Measurements from ENCODE around the gene ACAD9.

ACAD9 gene

GRCh38 chr3:128902426-128902825, 23.0 kb downstream of the ACAD9 start:
- TF ChIP-seq CTCF (IDR thresholded peaks at IDR 0.05; ENCODE audit: unreplicated experiment in 3 of 3), result no peak
- Mint-ChIP-seq H3K27me3 (ENCODE audit: low read depth) (no peaks in the 10 kb centered on the region), H3K4me1 (no peaks in the 10 kb centered on the region), H3K9me3 (no peaks in the 10 kb centered on the region), H3K36me3 (ENCODE audit: low read depth) (peaks cover 71% of the 10 kb centered on the region), H3K4me3 (no peak overlapping the region), H3K27ac (no peak overlapping the region)

DNA sequence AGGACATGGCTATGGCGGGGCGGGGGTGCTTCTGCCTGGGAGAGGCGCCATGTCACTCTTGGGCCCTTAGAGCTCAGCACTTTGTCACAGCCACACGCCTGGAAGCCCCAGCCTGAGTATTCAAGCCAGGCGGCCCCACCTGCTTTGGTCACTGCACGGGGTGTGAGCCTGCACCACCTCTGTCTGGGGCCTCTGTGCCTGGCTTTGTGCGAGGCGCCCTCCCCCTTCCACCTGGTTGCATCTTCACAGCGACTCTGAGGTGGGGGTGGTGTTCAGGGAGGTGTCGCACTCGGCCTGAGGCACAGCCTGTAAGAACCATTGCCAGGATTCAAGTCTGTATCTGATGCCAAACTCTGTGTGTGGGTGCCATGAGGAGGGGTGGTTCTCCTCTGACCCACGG, 24.1 kb downstream of the ACAD9 start:
- no peaks in the 10 kb centered on the region for H3K4me1 Mint-ChIP-seq
- no peaks in the 10 kb centered on the region for H3K27me3 Mint-ChIP-seq (ENCODE audit: low read depth)
- H3K36me3 Mint-ChIP-seq (ENCODE audit: low read depth), result peaks cover 64% of the 10 kb centered on the region
- H3K4me3 Mint-ChIP-seq, result no peak overlapping the region
- no peak for TF ChIP-seq CTCF (IDR thresholded peaks at IDR 0.05; ENCODE audit: unreplicated experiment in 3 of 3)
- no peak overlapping the region for H3K27ac Mint-ChIP-seq
- H3K9me3 Mint-ChIP-seq, result no peaks in the 10 kb centered on the region

- no peak overlapping the region for H3K27ac Mint-ChIP-seq
- H3K4me3 Mint-ChIP-seq, result no peak overlapping the region
- H3K9me3 Mint-ChIP-seq, result no peaks in the 10 kb centered on the region
- no peak for TF ChIP-seq CTCF (IDR thresholded peaks at IDR 0.05; ENCODE audit: unreplicated experiment in 3 of 3)
- H3K27me3 Mint-ChIP-seq (ENCODE audit: low read depth), result no peaks in the 10 kb centered on the region
- H3K36me3 Mint-ChIP-seq (ENCODE audit: low read depth), result peaks cover 40% of the 10 kb centered on the region
- H3K4me1 Mint-ChIP-seq, result no peaks in the 10 kb centered on the region
Measured at GRCh38 chr3:128906031-128906803, 26.8 kb downstream of the ACAD9 start.

GRCh38 chr3:128906804-128907525, 27.5 kb downstream of the ACAD9 start:
- Mint-ChIP-seq H3K4me1 (no peaks in the 10 kb centered on the region), H3K27me3 (ENCODE audit: low read depth) (no peaks in the 10 kb centered on the region), H3K27ac (no peak overlapping the region), H3K4me3 (no peak overlapping the region), H3K36me3 (ENCODE audit: low read depth) (peaks cover 35% of the 10 kb centered on the region), H3K9me3 (no peaks in the 10 kb centered on the region)
- no peak for TF ChIP-seq CTCF (IDR thresholded peaks at IDR 0.05; ENCODE audit: unreplicated experiment in 3 of 3)

- TF ChIP-seq CTCF (IDR thresholded peaks at IDR 0.05; ENCODE audit: unreplicated experiment in 3 of 3), result no peak
- Mint-ChIP-seq H3K36me3 (ENCODE audit: low read depth) (peaks cover 42% of the 10 kb centered on the region), H3K27me3 (ENCODE audit: low read depth) (no peaks in the 10 kb centered on the region), H3K9me3 (no peaks in the 10 kb centered on the region), H3K4me3 (no peak overlapping the region), H3K27ac (no peak overlapping the region), H3K4me1 (no peaks in the 10 kb centered on the region)
Measured at GRCh38 chr3:128907706-128908445, 28.5 kb downstream of the ACAD9 start.

All from nephron (organoid).